GM12878 (cell line): ENCODE results near the gene LRRC3C. TPM values are rescaled to one million over a fixed set of nuclear protein-coding genes. Genes with fewer than 3 reads are reported as not detected.

Source experiments
- ATF7 ChIP-seq: fragments of 450-650 bp; IDR thresholded peaks from 2 replicates; pipeline ENCODE4 v1.6.1; 2016; ENCODE audit warnings: low read depth, mild to moderate bottlenecking
- BCL3 ChIP-seq: IDR thresholded peaks from 2 replicates; pipeline ENCODE4 v1.6.1; 2011; ENCODE audit warnings: borderline replicate concordance, low read depth, mild to moderate bottlenecking, moderate library complexity, low read length; ENCODE audit not compliant: insufficient read depth, poor library complexity, severe bottlenecking
- FOXM1 ChIP-seq: IDR thresholded peaks from 2 replicates; pipeline ENCODE4 v1.6.1; 2012; ENCODE audit warnings: low read depth, mild to moderate bottlenecking, inconsistent platforms, low read length, moderate library complexity
- HCFC1 ChIP-seq: fragments of 150-350 bp; IDR thresholded peaks from 2 replicates; pipeline ENCODE4 v1.6.1; 2014; ENCODE audit warnings: low read length
- IRF5 ChIP-seq: fragments of 450-650 bp; IDR thresholded peaks from 2 replicates; pipeline ENCODE4 v1.6.1; 2017; ENCODE audit warnings: borderline replicate concordance
- MTA3 ChIP-seq: IDR thresholded peaks from 2 replicates; pipeline ENCODE4 v1.6.1; 2012; ENCODE audit warnings: low read length, inconsistent platforms, borderline replicate concordance
- NFXL1 ChIP-seq: fragments of 450-650 bp; IDR thresholded peaks from 2 replicates; pipeline ENCODE4 v1.6.1; 2017; ENCODE audit warnings: antibody characterized with exemption, mild to moderate bottlenecking, borderline replicate concordance
- NFYA ChIP-seq: IDR thresholded peaks from 2 replicates; pipeline ENCODE4 v1.6.1; 2011; ENCODE audit warnings: low read depth, mild to moderate bottlenecking, low read length, improper control_type of control experiment, borderline replicate concordance
- NRF1 ChIP-seq: conservative IDR thresholded peaks from 2 replicates; pipeline ENCODE4 v1.6.1; 2011; ENCODE audit warnings: mild to moderate bottlenecking, low read depth, low read length, improper control_type of control experiment
- PAX5 ChIP-seq: IDR thresholded peaks from 2 replicates; pipeline ENCODE4 v1.6.1; 2011; ENCODE audit warnings: low read depth, low read length, borderline replicate concordance
- POLR2AphosphoS2 ChIP-seq: IDR thresholded peaks from 2 replicates; pipeline ENCODE4 v1.6.1; 2011; ENCODE audit warnings: low read depth, mild to moderate bottlenecking, low read length, improper control_type of control experiment, moderate library complexity
- RCOR1 ChIP-seq: conservative IDR thresholded peaks from 2 replicates; pipeline ENCODE4 v1.6.1; 2012; ENCODE audit warnings: low read depth, low read length, improper control_type of control experiment
- SRF ChIP-seq, 2 experiments: IDR thresholded peaks; 2 replicates each; pipeline ENCODE4 v1.6.1; 2011; ENCODE audit warnings: low read depth in 2 of 2, low read length in 2 of 2, mild to moderate bottlenecking in 1 of 2, moderate library complexity in 1 of 2
- STAT1 ChIP-seq: fragments of 450-650 bp; conservative IDR thresholded peaks from 2 replicates; pipeline ENCODE4 v1.6.1; 2014; ENCODE audit warnings: antibody characterized with exemption, mild to moderate bottlenecking
- TAF1 ChIP-seq: IDR thresholded peaks from 2 replicates; pipeline ENCODE4 v1.6.1; 2011; ENCODE audit warnings: mild to moderate bottlenecking, low read depth, low read length, borderline replicate concordance
- TCF12 ChIP-seq: IDR thresholded peaks from 2 replicates; pipeline ENCODE4 v1.6.1; 2011; ENCODE audit warnings: low read depth, mild to moderate bottlenecking, low read length
- TCF3 ChIP-seq: IDR thresholded peaks from 2 replicates; pipeline ENCODE4 v1.6.1; 2012; ENCODE audit warnings: low read depth, mild to moderate bottlenecking, low read length, borderline replicate concordance; ENCODE audit not compliant: insufficient read depth
- YY1 ChIP-seq: IDR thresholded peaks from 2 replicates; pipeline ENCODE4 v1.6.1; 2011; ENCODE audit warnings: low read depth, mild to moderate bottlenecking, low read length
- ZBTB40 ChIP-seq: fragments of 450-650 bp; IDR thresholded peaks from 2 replicates; pipeline ENCODE4 v1.6.1; 2016; ENCODE audit warnings: mild to moderate bottlenecking, moderate library complexity, borderline replicate concordance
- polyA plus RNA-seq, 11 experiments: library from polyadenylated mRNA; depleted of rRNA in 4 of 11; unstranded in 6 of 11; stranded (reverse) in 5 of 11; fragments of >200 nt; fragmentation: Nextera tagmentation in 4 of 11; fragmentation: Illumina TruSeq in 1 of 11; extraction: Ambion mirVana in 4 of 11; extraction: Trizol in 1 of 11; gene quantifications; 1 replicate in 1 of 11; 2 replicates in 10 of 11; pipeline versions ENCODE4 v1.2.1 to v1.2.3, GENCODE V29; 2011 to 2016; ENCODE audit warnings: inconsistent platforms in 2 of 11, missing spikeins in 2 of 11, low read depth in 1 of 11
- total RNA-seq, 4 experiments: library from RNA; depleted of rRNA in 3 of 4; stranded (reverse); fragments of >200 nt in 3 of 4; fragmentation: Illumina TruSeq in 1 of 4; extraction: Trizol in 1 of 4; gene quantifications; 2 replicates each; pipeline versions ENCODE4 v1.2.1 to v1.2.3, GENCODE V29; 2013 to 2021
- TF ChIP-seq, protein P1 (sequence below): fragments of 450-650 bp; formaldehyde crosslinking; IDR thresholded peaks from 2 replicates; pipeline ENCODE4 v1.5.0; 2022; ENCODE audit warnings: mild to moderate bottlenecking, missing genetic modification characterization

LRRC3C gene
- total and polyA plus RNA-seq, 10 of the 15 experiments (the other 5 are each of a cell fraction or from before 2014, with no cell fraction given), result not detected

- TF ChIP-seq NFXL1 (no peak), NRF1 (no peak), FOXM1 (peak; percentile 72; the same call in 1 of the 2 replicates), TCF12 (no peak), TCF3 (no peak), BCL3 (no peak), ZBTB40 (no peak), POLR2AphosphoS2 (no peak), MTA3 (no peak), TAF1 (no peak), NFYA (no peak), ATF7 (peak; percentile 86), YY1 (no peak), HCFC1 (no peak), IRF5 (no peak), PAX5 (no peak), STAT1 (no peak), RCOR1 (no peak), SRF (IDR thresholded peaks at IDR 0.05; ENCODE audit: low read depth in 2 of 2, low read length in 2 of 2) (no peak)
- TF ChIP-seq, protein P1, sequence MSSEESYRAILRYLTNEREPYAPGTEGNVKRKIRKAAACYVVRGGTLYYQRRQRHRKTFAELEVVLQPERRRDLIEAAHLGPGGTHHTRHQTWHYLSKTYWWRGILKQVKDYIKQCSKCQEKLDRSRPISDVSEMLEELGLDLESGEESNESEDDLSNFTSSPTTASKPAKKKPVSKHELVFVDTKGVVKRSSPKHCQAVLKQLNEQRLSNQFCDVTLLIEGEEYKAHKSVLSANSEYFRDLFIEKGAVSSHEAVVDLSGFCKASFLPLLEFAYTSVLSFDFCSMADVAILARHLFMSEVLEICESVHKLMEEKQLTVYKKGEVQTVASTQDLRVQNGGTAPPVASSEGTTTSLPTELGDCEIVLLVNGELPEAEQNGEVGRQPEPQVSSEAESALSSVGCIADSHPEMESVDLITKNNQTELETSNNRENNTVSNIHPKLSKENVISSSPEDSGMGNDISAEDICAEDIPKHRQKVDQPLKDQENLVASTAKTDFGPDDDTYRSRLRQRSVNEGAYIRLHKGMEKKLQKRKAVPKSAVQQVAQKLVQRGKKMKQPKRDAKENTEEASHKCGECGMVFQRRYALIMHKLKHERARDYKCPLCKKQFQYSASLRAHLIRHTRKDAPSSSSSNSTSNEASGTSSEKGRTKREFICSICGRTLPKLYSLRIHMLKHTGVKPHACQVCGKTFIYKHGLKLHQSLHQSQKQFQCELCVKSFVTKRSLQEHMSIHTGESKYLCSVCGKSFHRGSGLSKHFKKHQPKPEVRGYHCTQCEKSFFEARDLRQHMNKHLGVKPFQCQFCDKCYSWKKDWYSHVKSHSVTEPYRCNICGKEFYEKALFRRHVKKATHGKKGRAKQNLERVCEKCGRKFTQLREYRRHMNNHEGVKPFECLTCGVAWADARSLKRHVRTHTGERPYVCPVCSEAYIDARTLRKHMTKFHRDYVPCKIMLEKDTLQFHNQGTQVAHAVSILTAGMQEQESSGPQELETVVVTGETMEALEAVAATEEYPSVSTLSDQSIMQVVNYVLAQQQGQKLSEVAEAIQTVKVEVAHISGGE (CRISPR knock-in tag), result no peak
These were observed 1.5 kb downstream of the LRRC3C start (continued) for GRCh38 chr17:39928858-39929645.
